Jurkat, Clone E6-1 (cell line): Measurements from ENCODE around the gene CDX2.
A peak's percentile ranks its signal among the peaks of the same experiment; 100 is the strongest.
"Not testable (repeated sequence)": the region's sequence is repeated elsewhere in the genome, so short reads cannot be mapped to it uniquely, and the experiment has no call there.

Experiments used
- DNase-seq: peaks from one replicate; pipeline ENCODE4 v3.0.0-alpha.2; 2011; ENCODE audit warnings: low read depth, low spot score
- H3K4me3 ChIP-seq: 2 replicates; pipeline ENCODE4 v1.5.1; 2011; ENCODE audit warnings: mild to moderate bottlenecking, low read length, control low read depth, moderate library complexity

Gene CDX2

DNA sequence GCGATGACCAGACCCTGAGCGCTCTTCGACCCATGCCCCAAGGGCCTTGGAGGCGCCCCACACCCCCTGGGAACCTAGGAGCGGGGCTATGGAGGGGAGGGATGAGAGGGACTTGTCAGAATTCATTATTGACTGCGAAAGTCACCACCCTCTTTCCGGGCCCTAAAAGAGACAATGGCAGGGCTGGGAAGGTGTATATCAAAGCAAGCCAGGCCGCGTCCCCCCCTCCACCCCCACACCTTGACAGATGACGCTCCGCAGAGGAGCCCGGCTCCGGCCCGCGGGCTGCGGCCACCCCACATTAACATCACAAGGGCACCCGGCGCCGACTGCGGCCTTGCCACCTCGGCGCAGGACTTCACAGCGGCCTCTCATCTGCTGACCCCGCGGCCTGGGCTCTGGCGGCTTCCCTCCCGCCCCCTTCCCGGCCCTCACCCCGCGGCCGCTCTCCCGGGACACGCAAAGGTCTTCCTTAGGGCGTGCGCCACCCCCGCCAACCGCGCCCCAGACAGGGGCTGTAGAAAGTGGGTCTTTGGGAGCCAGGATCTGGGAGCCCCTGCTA lies 2.4 kb downstream of the CDX2 start:
- no peak for DNase-seq
- H3K4me3 ChIP-seq = no peak overlapping the region

DNA sequence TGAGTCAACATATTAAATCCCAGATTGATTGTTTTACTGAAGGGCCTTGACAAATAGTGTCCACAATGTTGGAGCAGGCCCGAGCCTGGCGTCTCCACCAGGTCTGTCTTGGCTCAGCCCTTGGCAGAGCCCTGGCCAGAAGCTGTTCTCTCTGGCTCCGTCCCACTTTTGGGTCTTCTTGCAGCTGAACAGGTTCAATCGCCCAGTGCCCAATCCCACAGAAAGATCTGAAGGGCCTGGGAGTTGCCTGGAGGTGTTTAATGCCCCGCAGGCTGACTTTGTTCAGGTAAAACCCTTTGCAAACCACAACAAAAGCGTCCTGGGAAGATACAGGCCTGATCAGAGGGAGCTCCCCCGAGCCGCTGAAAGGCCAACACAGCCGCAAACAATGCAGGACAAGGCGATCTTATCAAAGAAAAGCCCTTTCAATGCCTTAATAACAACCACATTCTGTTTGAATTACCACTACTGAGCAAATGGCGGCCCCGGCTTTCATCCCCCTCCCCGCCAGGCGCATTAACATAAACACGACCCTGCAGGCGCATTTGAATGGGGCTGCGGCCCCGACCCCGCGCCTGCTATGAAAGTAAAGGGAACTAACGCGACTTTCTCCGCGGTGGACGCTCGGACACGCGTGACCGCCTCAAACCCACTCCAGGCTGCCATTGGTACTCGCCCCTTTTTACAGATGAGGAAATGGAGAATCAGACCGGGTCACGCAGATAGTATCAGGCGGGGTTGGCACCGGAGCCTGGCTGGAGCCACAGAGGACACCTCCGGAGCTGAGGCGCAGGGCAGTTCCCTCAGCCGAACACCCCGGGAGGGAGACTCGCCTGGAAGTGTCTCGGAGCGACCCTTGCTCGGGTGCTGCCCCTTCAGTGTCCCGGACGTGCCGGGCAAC lies 3.1 kb downstream of the CDX2 start:
- H3K4me3 ChIP-seq = no peak overlapping the region
- no peak for DNase-seq

DNA sequence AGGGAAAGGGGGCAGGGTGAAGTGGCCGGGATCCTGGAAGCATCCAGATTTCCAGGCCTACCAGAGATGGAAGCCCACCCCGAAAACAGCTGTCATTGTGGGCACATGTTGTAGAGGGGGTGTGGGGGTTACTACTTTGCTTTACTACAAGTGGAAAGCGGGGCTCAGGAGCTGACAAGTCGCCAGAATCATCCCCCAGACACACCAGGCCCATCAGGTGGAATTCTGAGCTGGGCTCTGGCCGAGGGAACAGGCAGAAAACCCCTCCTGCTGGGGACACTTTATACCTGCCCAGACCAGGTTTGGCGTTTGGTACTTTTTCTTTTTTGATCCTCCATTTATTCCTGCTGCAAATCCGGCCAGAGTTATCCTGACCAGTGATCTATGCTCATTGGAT lies 3.8 kb downstream of the CDX2 start:
- H3K4me3 ChIP-seq = no peak overlapping the region
- DNase-seq = no peak

DNA sequence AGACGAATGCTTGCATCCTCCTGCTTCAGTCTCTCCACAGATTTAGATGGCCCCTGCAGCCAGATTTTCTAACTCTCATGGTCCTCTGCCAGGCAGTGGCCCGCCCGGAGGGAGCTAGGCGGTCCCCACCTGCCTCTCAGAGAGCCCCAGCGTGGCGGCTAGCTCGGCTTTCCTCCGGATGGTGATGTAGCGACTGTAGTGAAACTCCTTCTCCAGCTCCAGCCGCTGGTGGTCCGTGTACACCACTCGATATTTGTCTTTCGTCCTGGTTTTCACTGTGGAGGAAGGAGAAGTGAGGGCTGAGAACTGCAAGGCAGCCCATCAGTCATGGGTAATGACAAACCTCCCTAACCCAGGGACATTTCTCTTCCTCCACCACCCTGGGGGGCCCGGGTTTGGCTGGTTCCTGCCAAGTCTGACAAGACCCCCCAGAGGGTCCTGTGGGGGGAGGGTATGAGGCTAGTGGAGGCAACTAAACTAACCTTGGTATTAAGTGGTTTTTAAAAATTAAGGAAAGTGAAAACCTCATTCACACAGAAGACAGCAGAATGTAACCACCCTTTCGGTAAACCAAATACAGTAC lies 4.3 kb downstream of the CDX2 start:
- DNase-seq = no peak
- H3K4me3 ChIP-seq = no peak overlapping the region

DNA sequence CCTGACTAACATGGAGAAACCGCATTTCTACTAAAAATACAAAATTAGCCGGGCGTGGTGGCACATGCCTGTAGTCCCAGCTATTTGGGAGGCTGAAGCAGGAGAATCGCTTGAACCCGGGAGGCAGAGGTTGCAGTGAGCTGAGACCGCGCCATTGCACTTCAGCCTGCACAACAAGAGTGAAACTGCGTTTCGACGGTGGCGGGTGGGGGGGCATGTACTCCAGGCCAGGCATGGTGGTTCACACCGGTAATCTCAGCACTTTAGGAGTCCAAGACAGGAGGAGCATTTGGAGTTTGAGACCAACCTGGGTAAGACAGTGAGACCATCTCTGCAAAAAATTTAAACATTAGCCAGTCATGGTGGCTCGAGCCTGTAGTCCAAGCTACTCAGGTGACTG lies 4.9 kb downstream of the CDX2 start:
- H3K4me3 ChIP-seq, DNase-seq: not testable (repeated sequence)

DNA sequence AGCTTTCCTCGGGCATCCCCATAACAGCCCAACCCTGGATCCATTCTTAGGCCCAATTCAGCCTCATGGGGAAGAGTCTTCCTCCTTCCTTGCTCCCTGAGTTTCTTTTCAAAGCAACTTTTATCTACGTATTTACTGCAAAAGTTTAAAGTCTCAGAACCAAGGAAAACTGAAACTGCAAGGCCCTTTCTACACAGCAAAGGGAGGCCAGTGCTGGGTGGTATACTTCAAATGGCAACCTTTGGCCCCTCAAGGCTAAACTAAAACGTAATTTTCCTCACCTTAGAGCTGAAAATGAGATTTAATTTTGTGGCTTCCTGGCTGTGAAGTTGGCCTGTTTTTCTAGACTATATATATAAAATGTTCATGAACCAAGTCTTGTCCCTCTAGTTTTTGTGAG lies 5.6 kb downstream of the CDX2 start:
- no peak for DNase-seq
- H3K4me3 ChIP-seq = no peak overlapping the region

GRCh38 chr13:27962982-27963381 lies 6.1 kb downstream of the CDX2 start:
- H3K4me3 ChIP-seq = no peak overlapping the region
- DNase-seq = no peak

DNA sequence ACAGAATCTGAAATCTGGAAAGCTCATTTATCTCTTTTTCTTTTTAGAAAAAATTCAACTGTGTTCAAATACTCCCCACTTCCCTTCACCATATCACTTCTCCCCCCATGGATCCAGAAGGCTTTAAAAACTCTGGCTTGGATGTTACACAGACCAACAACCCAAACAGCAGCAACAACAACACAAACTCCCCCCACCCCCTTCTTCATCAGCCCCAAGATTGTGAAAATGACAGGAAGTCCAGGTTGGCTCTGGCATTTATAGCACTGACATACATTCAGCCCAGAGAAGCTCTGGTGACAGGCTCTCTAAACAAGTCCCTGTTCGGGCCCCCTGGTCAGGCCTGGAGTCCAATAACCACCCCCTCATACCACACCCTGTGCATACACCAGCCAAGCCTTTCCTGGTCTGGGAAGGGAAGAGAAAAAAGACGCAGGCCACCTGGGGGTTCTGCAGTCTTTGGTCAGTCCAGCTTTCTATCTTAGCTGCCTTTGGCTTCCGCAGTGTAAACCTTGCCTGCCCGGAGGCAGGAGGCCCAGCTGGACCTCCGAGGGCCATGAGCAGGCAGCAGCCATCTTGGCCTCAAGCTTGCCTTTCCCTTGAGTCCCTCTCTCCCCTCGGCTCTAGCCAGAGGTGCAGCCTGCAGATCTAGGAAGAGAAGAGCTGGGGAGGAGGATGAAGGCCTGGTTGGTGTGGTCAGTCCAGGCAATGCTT lies 6.8 kb downstream of the CDX2 start:
- H3K4me3 ChIP-seq = no peak overlapping the region
- no peak for DNase-seq

DNA sequence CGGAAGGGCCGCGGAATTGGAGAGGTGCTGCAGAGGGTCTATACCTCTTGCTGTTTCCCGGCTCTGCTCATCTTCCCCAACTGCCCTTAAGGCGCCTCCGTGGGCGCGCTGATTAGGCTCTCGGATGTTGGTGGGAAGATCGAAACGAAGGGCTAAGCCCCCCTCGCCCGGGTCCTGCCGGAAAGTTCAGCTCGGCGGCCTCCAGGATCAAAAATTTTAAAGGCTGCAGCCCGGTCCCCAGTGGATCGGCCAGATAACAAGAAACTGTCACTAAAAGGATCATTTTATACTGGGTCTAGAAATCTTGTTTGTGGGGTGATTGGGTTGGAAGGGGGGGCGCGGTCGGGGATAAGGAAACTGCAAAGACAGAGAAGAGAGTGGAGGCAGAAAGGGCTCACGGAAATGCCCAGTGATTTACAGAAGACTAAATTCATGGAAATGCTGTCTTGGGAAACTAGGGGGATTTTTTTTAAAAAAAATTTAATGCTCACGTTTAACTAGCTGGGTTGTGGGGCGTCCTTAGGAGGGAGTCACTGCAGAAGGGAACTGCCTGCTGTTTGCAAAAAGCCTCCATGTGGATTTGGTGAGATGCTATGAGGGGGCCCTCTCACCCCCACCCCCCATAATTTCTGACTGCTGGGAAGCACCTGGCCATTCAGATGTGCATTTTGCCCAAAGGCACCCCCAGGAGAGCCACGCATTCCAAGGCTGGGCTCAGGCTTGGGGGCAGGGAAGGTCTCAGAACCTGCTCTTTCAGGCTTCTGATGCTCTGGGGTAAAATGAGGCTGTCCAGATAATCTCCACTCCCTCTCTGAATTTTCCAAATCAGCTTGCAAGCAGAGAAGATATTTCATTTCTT lies 7.7 kb downstream of the CDX2 start:
- H3K4me3 ChIP-seq = no peak overlapping the region
- DNase-seq = no peak

DNA sequence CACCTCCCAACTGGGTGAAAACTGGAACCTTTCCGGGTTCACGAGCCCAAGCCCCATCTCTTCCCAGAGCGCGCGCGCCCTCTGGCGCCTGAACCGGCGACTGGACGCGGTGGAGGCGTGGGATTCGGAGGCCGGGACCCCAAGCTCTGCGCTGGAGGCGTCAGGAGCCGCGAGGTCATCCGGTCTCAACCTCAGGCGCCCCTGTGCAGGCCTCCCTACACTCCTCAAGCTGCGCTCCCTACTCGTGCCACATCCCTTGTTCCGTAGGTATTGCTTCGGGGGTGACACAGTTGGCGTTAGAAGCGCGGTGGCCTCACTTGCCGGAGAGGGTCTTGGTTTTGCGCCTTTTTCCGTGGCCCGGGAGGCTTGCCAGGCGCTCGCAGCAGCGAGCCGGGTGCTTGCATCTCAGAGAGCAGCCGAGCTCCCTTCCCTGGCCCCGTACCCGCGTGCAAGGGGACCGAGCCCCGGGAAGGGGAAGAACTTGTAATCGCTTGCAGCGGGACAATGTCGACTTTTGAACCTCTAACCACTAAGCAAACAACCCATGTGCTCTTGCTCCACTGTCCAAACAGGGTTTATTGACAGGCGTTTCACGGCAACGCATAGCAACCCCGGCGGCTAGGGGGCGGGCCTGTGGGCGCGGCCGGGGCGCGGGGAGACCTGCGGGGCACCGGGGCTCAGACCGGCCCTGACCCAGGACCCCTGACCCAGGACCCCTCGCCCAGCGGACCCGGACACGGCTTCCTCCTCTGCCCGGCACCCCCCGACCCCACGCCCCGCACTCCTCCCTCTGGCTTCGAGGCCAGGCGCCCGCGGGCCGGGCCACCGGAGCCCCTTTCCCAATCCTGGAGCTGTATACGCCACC lies 8.5 kb downstream of the CDX2 start:
- peak overlapping the region; percentile 34 for H3K4me3 ChIP-seq
- DNase-seq = no peak

GRCh38 chr13:27959976-27960361 lies 9.1 kb downstream of the CDX2 start:
- no peak overlapping the region; the same call in 1 of the 2 replicates for H3K4me3 ChIP-seq
- DNase-seq = no peak

GRCh38 chr13:27956576-27957300 lies 12.4 kb downstream of the CDX2 start:
- no peak for DNase-seq
- H3K4me3 ChIP-seq = no peak overlapping the region

- H3K4me3 ChIP-seq = no peak overlapping the region
These were observed 14.0 kb downstream of the CDX2 start for GRCh38 chr13:27955014-27955591.

GRCh38 chr13:27954406-27954851 lies 14.7 kb downstream of the CDX2 start:
- no peak for DNase-seq
- H3K4me3 ChIP-seq = no peak overlapping the region

More at GRCh38 chr13:27955014-27955591, 14.0 kb downstream of the CDX2 start:
- DNase-seq = no peak

GRCh38 chr13:27953676-27954405 lies 15.3 kb downstream of the CDX2 start:
- peak; percentile 28 for DNase-seq
- H3K4me3 ChIP-seq = peak overlapping the region; percentile 40
